Measurements from ENCODE around the gene TBC1D2. TPM values are rescaled to one million over a fixed set of nuclear protein-coding genes. Genes with fewer than 3 reads are reported as not detected.

The TBC1D2 gene
- total and polyA plus RNA-seq, 2 of the 4 experiments (the other 2 are of a cell fraction): 36.9 to 62.7 TPM

DNA sequence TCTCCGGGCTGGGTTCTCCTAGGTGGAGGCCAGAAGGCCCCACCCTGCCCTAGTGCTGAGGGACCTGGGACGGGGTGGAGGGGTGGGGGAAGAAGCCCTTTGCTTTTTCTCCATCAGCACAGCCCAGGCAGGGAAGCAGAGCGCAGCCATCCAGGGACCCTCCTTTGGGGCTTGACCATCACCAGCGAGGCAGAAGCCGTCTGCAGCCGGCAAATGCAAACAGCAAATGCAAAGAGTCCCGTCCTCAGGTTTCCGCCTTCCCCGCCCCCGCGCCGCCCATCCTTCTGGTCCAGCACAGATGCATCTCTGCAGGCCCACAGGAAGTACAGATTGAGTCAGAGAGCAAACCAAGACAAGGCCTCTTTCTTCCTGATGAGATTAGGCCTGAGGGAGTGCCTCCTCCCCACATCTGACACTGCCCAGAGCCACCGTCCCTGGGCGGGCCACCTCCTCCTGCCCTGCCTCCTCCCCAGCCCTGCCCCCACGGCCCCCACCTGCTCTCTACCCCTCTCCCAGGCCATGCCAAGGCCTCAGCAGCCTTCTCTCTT, 86.4 kb downstream of the TBC1D2 start:
- Histone ChIP-seq H2AFZ (replicated peaks; ENCODE audit: low read length, poor library complexity) (peak overlapping the region; percentile 82), H3K23ac (ENCODE audit: low read depth, low read length) (no peak overlapping the region), H3K4me2 (ENCODE audit: low read depth, low read length) (no peak overlapping the region), H2BK20ac (ENCODE audit: low read depth, low read length) (no peak overlapping the region), H3K9ac (ENCODE audit: low read depth, low read length) (no peak overlapping the region), H2AK5ac (ENCODE audit: low read depth, low read length) (0 out of 2 replicates have a peak overlapping the region, but pooled peaks have one; percentile 33), H2BK120ac (ENCODE audit: low read depth, low read length) (peak overlapping the region; percentile 50), H3K4me1 (ENCODE audit: control insufficient read depth, insufficient read depth, low read length) (peaks cover 8% of the 10 kb centered on the region; the same call in 1 of the 2 replicates), H3K14ac (replicated peaks; ENCODE audit: low read depth, low read length) (peak overlapping the region; percentile 66; the same call in 1 of the 2 replicates), H3K9me1 (ENCODE audit: insufficient read depth, low read length) (0 out of 2 replicates have a peak, but pooled peaks cover 9% of the 10 kb centered on the region), H2BK5ac (ENCODE audit: low read depth, low read length, poor library complexity, severe bottlenecking) (peak overlapping the region; percentile 30), H2AK9ac (replicated peaks; ENCODE audit: low read depth, low read length, poor library complexity) (peak overlapping the region; percentile 5), H3K79me1 (ENCODE audit: low read depth in 1 of 2, low read length in 2 of 2) (no peaks in the 10 kb centered on the region; a peak in 1 of 4 replicates), H4K20me1 (ENCODE audit: insufficient read depth, low read length) (no peaks in the 10 kb centered on the region), H3K4me3 (ENCODE audit: insufficient read depth, low read depth, low read length) (no peak overlapping the region), H3K4ac (ENCODE audit: low read depth, low read length) (peak overlapping the region; percentile 46; the same call in 1 of the 2 replicates), H3K27ac (ENCODE audit: insufficient read depth, low read length) (no peak overlapping the region; the same call in 1 of the 2 replicates), H3K36me3 (ENCODE audit: control insufficient read depth, insufficient read depth, low read length) (no peaks in the 10 kb centered on the region), H3K9me3 (ENCODE audit: control insufficient read depth, insufficient read depth, low read length) (no peaks in the 10 kb centered on the region), H4K5ac (ENCODE audit: low read depth, low read length) (peak overlapping the region; percentile 57), H2BK15ac (ENCODE audit: low read depth, low read length) (peak overlapping the region; percentile 21; the same call in 1 of the 3 replicates), H4K91ac (ENCODE audit: insufficient read depth, low read depth, low read length) (peak overlapping the region; percentile 66; the same call in 1 of the 2 replicates), H3K18ac (ENCODE audit: low read depth, low read length) (no peak overlapping the region), H3K56ac (ENCODE audit: extremely low read depth, insufficient read depth, low read length) (no peak overlapping the region), H4K8ac (ENCODE audit: low read depth in 2 of 2, low read length in 2 of 2) (peak overlapping the region in 1 of 2 experiments; percentile 86; a peak in 2 of 4 replicates), H3K27me3 (ENCODE audit: control insufficient read depth, insufficient read depth, low read length) (peaks cover 2% of the 10 kb centered on the region; the same call in 1 of the 2 replicates)
- DNase-seq: peak; percentile 68
- ChIA-PET CTCF (no interaction called here), POLR2A (ENCODE audit: unreplicated experiment) (no interaction called here)
- no TSS peak for BruUV-seq (replicated peaks)
- dilution Hi-C loops (cut with HindIII; ENCODE audit: low sequenced_read_pairs, unreplicated experiment) (no loop called here), intact Hi-C loops (cut with micrococcal nuclease) (no loop called here), in situ Hi-C loops (cut with MboI; ENCODE audit: low sequenced_read_pairs) (no loop called here)
- ATAC-seq (ENCODE audit: low read depth): peak; percentile 87
- WGBS, 2 experiments (ENCODE audit: extremely low coverage in 2 of 2, insufficient read length in 1 of 2): 25% methylated on average over 4 of the region's 15 CpGs; no CpG with 5 or more reads in 1 of the 2 experiments
- TF ChIP-seq NFE2L2 (IDR thresholded peaks at IDR 0.05; ENCODE audit: low read depth, low read length): no peak
- no peak for TF ChIP-seq FOS (IDR thresholded peaks at IDR 0.05; ENCODE audit: low read depth, low read length)
- TF ChIP-seq, protein P1, sequence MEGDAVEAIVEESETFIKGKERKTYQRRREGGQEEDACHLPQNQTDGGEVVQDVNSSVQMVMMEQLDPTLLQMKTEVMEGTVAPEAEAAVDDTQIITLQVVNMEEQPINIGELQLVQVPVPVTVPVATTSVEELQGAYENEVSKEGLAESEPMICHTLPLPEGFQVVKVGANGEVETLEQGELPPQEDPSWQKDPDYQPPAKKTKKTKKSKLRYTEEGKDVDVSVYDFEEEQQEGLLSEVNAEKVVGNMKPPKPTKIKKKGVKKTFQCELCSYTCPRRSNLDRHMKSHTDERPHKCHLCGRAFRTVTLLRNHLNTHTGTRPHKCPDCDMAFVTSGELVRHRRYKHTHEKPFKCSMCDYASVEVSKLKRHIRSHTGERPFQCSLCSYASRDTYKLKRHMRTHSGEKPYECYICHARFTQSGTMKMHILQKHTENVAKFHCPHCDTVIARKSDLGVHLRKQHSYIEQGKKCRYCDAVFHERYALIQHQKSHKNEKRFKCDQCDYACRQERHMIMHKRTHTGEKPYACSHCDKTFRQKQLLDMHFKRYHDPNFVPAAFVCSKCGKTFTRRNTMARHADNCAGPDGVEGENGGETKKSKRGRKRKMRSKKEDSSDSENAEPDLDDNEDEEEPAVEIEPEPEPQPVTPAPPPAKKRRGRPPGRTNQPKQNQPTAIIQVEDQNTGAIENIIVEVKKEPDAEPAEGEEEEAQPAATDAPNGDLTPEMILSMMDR (conservative IDR thresholded peaks at IDR 0.05; ENCODE audit: low read depth, low read length): no peak
- no peak for TF ChIP-seq MXI1 (IDR thresholded peaks at IDR 0.05; ENCODE audit: borderline replicate concordance, low read depth, low read length)

All from IMR-90 (cell line).